ENCODE measurements around the gene UBXN6. TPM values are rescaled to one million over a fixed set of nuclear protein-coding genes. Genes with fewer than 3 reads are reported as not detected.

The UBXN6 gene
- total and polyA plus RNA-seq, 2 of the 8 experiments (the other 6 are each of a cell fraction or from before 2014, with no cell fraction given), result 28.0 to 43.8 TPM

- WGBS, 2 experiments (ENCODE audit: extremely low coverage in 1 of 2, insufficient coverage in 1 of 2, insufficient read length in 1 of 2, insufficient replicate concordance in 2 of 2, low coverage in 1 of 2, low lambda C conversion rate in 2 of 2, missing lambda C conversion rate in 1 of 2), result 86% methylated on average over 15 of the region's 15 CpGs; no CpG with 5 or more reads in 1 of the 2 experiments
- Histone ChIP-seq H2BK120ac (replicated peaks; ENCODE audit: low read depth, low read length) (no peak overlapping the region), H3K56ac (replicated peaks; ENCODE audit: insufficient read length, low read depth, low read length) (no peak overlapping the region), H3K18ac (ENCODE audit: extremely low read depth, low read length) (no peak overlapping the region), H4K5ac (ENCODE audit: insufficient read length, low read depth, low read length) (no peak overlapping the region), H3K4me1 (replicated peaks in 1 of 4; ENCODE audit: control insufficient read depth in 3 of 4, insufficient read depth in 4 of 4, low read length in 3 of 4) (peaks cover 0 to 13% (median 5%) of the 10 kb centered on the region in 4 experiments; a peak in 4 of 7 replicates), H3K9ac (replicated peaks in 1 of 4; ENCODE audit: extremely low read depth in 1 of 4, low read depth in 3 of 4, low read length in 3 of 4) (no peak overlapping the region; a peak in 1 of 7 replicates), H2BK20ac (ENCODE audit: low read length) (no peak overlapping the region), H3K9me3 (ENCODE audit: insufficient read depth in 2 of 2, low read depth in 1 of 2, low read length in 1 of 2) (no peaks in the 10 kb centered on the region), H2BK15ac (ENCODE audit: low read length) (no peak overlapping the region), H2AFZ (ENCODE audit: low read length) (no peak overlapping the region), H2BK5ac (ENCODE audit: low read depth, low read length) (no peak overlapping the region), H3K4me2 (ENCODE audit: insufficient read depth in 1 of 2, low read depth in 2 of 2, low read length in 2 of 2) (no peak overlapping the region), H4K8ac (ENCODE audit: extremely low read depth, insufficient read depth, low read length) (no peak overlapping the region; the same call in 1 of the 2 replicates), H3K4me3 (ENCODE audit: extremely low read depth in 1 of 4, insufficient read depth in 2 of 4, low read depth in 3 of 4, low read length in 4 of 4) (no peak overlapping the region), H4K91ac (replicated peaks; ENCODE audit: insufficient read length, low read length) (no peak overlapping the region), H3K27me3 (replicated peaks in 1 of 4; ENCODE audit: control insufficient read depth in 3 of 4, extremely low read depth in 1 of 4, insufficient read depth in 3 of 4, low read length in 3 of 4) (no peaks in the 10 kb centered on the region), H3K79me2 (ENCODE audit: control insufficient read depth in 1 of 2, insufficient read depth in 2 of 2, low read length in 2 of 2) (peaks cover 4 to 73% of the 10 kb centered on the region in 2 experiments; a peak in 3 of 4 replicates), H3K14ac (ENCODE audit: insufficient read length) (no peak overlapping the region), H3K27ac (ENCODE audit: low read depth, low read length) (no peak overlapping the region), H2AK5ac (ENCODE audit: low read depth, low read length) (no peak overlapping the region), H3K23ac (ENCODE audit: insufficient read length) (no peak overlapping the region), H3K23me2 (ENCODE audit: low read depth, low read length) (peaks cover 5% of the 10 kb centered on the region; the same call in 1 of the 2 replicates), H2BK12ac (ENCODE audit: low read depth, low read length) (no peak overlapping the region), H3K36me3 (ENCODE audit: control insufficient read depth in 2 of 4, insufficient read depth in 4 of 4, low read length in 3 of 4) (no peaks in the 10 kb centered on the region), H3K4ac (replicated peaks; ENCODE audit: insufficient read length, low read depth, low read length) (no peak overlapping the region), H3K79me1 (ENCODE audit: low read depth, low read length) (peaks cover 19% of the 10 kb centered on the region), H4K20me1 (replicated peaks in 1 of 2; ENCODE audit: control insufficient read depth in 1 of 2, insufficient read depth in 2 of 2, low read length in 2 of 2) (peaks cover 7 to 23% of the 10 kb centered on the region in 2 experiments)
- ChIA-PET POLR2A (ENCODE audit: partially characterized antibody) (interaction anchor here (1.3 to 1.6 kb wide), 2 partner anchors 8 to 44 kb away, joined by 3 to 4 read pairs; no protein-coding TSS in a partner anchor), CTCF (ENCODE audit: partially characterized antibody) (interaction anchor here (0.6 to 5.6 kb wide), 5 partner anchors 17 to 37 kb away, joined by 3 to 35 read pairs (median 4); no protein-coding TSS in a partner anchor)
- no peak for FAIRE-seq
- no peak for DNase-seq (ENCODE audit: low read depth in 1 of 2, low spot score in 2 of 2)
- no peak for TF ChIP-seq CHD2 (IDR thresholded peaks at IDR 0.05; ENCODE audit: low read length)
- no peak for TF ChIP-seq POLR2AphosphoS5 (IDR thresholded peaks at IDR 0.05; ENCODE audit: low read depth, low read length)
- no peak for TF ChIP-seq TBP (IDR thresholded peaks at IDR 0.05; ENCODE audit: low read depth, low read length)
- TF ChIP-seq SP4 (IDR thresholded peaks at IDR 0.05; ENCODE audit: low read length), result no peak
- no peak for TF ChIP-seq CREB1 (IDR thresholded peaks at IDR 0.05)
- no peak for TF ChIP-seq TAF7 (optimal IDR thresholded peaks at IDR 0.05; ENCODE audit: borderline replicate concordance, low read depth, low read length)
- TF ChIP-seq YY1 (IDR thresholded peaks at IDR 0.05; ENCODE audit: low read depth, low read length), result no peak
- TF ChIP-seq GTF2F1 (IDR thresholded peaks at IDR 0.05; ENCODE audit: borderline replicate concordance, low read depth, low read length), result no peak
- no peak for TF ChIP-seq TAF1 (IDR thresholded peaks at IDR 0.05; ENCODE audit: low read depth, low read length)
These were observed 60.4 kb downstream of the UBXN6 start for GRCh38 chr19:4396949-4397783.
